GM21786 (cell line): ENCODE results near the gene LRRC61.
"Not testable (repeated sequence)": the region's sequence is repeated elsewhere in the genome, so short reads cannot be mapped to it uniquely, and the experiment has no call there.

Source experiments
- ATAC-seq: cut with Tn5 transposase; IDR thresholded peaks from one replicate; pipeline ENCODE4 v1.9.1; 2021; ENCODE audit not compliant: unreplicated experiment

LRRC61 gene

DNA sequence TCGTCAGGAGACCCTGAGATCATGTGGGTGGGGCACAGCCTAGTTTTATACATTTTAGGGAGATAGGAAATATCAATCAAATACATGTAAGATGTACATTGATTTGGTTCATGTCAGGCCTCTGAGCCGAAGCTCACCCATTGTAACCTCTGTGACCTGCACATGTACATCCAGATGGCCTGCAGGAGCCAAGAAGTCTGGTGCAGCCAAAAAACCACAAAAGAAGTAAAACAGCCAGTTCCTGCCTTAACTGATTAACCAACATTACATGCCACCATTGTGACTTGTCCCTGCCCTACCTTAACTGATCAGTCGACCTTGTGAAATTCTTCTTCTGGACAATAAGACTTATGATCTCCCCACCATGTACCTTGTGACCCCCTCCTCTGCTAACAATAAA is 16.0 kb upstream of the LRRC61 start:
- ATAC-seq, result no peak

DNA sequence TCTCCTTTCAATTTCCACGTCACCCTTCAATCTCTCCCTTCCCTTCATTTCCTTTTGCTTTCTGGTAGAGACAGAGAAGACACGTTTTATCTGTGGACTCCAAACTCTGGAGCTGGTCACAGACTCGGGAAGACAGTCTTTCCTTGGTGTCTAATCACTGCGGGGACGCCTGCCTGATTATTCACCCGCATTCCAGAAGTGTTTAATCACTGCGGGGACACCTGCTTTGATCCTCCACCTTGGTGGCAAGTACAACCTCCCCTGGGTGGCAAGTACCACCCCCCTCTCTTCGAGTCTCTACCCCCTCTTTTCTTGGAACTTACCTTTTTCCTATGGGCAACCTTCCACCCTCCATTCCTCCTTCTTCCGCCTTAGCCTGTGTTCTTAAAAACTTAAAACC is 15.3 kb upstream of the LRRC61 start:
- no peak for ATAC-seq

DNA sequence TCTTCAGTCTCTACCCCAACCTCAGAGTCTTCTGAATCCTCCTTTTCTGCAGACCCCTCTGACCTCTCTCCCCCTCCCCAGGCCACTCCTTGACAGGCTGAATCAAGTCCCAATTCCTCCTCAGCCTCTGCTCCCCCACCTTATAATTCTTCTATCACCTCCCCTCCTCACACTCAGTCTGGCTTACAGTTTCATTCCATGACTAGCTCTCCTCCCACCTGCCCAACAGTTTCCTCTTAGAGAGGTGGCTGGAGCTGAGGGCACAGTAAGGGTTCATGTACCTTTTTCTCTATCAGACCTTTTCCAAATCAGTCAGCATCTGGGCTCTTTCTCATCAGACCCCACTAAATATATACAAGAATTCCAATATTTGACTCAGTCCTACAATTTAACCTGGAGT is 14.6 kb upstream of the LRRC61 start:
- ATAC-seq, result no peak

DNA sequence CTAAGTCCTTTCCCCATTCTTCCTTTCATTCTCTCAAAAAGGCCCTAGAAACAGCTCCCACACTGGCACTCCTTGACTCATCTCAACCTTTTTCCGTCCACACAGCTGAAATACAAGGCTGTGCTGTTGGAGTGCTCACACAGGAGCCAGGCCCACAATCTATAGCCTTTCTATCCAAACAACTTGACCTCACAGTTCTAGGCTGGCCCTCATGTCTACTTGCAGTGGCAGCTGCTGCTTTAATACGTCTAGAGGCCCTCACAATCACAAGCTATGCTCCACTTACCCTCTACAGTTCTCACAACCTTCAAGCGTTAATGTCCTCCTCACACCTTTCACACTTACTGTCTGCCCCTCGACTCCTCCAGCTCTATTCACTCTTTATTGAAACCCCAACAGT is 12.0 kb upstream of the LRRC61 start:
- no peak for ATAC-seq

DNA sequence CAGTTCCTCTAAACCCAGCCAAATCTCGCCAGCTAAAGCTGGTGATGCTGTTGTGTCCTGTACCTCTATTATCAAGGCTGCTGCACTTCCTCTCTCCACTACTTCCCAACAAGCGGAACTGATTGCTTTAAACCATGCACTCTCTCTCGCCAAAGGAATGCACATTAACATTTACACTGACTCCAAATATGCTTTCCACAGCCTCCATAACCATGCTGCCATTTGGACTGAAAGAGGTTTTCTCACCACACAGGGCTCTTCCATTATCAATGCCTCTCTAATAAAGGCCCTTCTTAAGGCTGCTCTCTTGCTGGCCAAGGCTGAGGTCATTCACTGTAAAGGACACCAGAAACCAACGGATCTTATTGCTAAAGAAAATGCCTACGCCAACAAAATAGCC is 11.4 kb upstream of the LRRC61 start:
- no peak for ATAC-seq

DNA sequence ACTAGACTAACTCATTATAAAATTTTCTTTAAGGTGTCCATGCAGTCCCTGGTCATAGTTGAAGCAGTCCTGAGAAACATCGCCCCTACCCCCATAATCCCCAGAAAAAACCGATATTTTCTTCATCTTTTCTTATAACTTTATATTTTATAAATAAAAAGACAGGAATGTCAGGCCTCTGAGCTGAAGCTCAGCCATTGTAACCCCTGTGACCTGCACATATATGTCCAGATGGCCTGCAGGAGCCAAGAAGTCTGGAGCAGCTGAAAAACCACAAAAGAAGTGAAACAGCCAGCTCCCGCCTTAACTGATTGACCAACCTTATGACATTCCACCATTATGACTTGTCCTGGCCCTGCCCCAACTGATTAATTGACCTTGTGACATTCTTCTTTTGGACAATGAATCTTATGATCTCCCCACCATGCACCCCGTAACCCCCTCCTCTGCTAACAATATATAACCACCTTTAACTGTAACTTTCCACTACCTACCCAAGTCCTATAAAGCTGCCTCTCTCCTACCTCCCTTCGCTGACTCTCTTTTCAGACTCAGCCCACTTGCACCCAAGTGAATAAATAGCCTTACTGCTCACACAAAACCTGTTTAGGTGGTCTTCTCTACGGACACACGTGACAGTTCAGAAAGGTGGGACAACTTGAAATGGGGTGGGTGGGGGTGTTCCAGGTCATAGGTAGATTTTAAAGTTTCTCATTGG is 10.3 kb upstream of the LRRC61 start:
- not testable (repeated sequence) for ATAC-seq

DNA sequence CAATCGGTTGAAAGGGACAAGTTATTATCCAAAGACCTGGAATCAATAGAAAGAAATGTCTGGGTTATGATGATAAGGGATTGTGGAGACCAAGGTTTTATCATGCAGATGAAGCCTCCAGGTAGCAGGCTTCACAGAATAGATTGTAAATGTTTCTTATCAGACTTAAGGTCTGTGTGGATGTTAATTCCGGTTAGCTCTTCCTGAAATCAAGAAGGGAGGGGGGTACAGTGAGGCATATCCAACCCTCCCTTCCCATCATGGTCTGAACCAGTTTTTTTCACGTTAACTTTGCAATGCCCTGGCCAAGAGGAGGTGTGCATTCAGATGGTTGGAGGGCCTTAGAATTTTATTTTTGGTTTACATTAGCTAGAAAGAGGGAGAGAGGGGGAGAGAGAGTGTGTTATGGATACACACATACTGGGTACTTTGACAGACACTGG is 9.8 kb upstream of the LRRC61 start:
- ATAC-seq, result no peak

DNA sequence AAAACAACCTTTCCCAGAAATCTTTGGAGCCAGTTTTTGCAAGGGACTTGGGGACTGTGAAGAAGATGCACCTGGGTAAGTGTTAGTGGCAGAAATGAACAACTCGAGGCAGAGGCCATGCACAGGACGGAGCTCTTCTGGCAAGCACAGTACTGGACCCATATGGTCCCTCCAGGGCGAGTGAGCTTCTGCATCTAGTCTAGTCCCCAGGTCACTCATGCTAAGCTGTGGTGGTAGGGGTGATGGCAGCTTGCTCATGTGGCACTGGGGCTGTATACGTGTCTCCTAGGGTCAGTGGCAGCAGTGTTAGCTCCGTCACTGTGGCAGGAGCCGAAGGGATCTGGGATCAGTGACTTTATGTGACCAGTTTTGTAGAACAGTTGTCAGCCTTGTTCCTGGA is 9.3 kb upstream of the LRRC61 start:
- ATAC-seq, result no peak

DNA sequence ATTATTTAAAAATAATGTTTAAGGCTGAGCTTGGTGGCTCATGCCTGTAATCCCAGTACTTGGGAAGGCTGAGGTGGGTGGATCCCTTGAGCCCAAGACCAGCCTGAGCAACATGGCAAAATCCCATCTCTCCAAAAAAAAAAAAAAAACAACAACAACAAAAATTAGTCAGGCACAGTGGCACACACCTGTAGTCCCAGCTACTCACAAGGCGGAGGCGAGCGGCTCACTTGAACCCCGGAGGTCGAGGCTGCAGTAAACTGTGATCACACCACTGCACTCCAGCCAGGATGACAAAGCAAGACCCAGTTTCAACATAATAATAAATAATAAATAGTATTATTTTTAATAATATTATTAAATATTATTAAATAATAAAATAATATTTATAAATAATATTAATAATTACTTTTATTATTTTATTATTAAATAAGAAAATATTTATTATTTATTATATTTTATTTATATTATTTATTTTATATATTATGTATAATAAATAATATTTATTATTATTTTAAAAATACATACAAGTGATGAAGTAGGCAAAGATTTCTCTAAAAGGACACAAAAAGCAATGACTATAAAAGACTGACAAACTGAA is 8.4 kb upstream of the LRRC61 start:
- no peak for ATAC-seq

DNA sequence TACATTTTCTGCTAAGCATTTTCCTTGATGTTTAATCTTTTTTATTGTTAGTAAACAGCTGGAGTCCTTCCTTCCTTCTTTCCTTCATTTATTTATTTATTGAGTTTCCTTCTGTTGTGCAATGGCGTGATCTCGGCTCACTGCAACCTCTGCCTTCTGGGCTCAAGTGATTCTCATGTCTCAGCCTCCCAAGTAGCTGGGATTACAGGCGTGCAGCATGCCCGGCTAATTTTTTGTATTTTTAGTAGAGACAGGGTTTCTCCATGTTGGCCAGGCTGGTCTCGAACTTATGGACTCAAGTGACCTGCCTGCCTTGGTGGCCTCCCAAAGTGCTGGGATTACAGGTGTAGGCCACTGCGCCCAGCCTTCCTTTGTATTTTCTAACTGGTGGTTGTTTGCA is 6.2 kb upstream of the LRRC61 start:
- not testable (repeated sequence) for ATAC-seq

DNA sequence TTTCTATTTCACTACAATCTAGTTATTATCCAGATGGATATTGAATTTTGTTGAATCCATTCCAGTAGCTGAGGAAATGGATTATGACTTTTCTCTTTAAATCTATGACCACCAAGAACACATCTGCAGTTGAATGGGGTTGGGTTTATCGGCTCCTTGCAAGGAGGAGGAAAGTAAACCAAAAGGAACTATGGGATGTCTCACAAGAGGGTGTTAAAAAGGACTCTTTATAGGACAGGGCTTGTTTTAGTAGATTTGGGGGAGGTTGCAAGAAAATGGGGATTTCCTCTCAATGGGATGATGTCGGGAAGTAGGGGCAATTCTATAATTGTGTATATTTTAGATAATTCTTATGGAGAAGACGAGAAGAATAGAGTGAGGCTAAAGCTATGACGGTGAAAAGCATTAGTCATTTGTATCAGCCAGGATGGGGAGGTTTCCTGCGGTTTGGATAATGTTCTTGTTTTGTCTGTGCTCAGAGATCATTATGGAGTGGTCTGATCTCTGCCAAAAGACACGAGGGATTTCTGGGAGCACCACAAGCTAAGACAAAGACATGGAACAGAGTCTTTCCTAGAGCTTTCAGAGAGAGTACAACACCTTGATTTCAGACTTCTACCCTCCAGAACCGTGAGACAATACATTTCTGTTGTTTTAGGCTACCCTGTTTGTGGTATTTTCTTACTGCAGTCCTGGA is 5.3 kb upstream of the LRRC61 start:
- no peak for ATAC-seq

DNA sequence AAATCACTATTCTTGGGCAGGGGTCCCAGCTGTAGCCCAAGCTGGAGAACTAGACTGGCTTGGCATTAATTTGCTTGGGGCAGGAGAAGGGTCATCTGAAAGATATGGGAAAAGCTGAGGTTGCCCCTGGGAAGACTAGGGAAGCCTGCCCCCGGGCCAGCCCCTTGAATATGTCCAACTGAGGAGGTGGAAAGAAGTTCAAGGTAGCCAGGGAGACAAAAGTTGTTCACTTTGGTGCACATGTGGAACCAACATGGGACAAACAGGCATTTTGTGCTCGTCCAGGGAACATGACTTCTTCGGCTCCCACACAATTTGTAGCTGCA is 1.4 kb upstream of the LRRC61 start:
- ATAC-seq, result no peak

DNA sequence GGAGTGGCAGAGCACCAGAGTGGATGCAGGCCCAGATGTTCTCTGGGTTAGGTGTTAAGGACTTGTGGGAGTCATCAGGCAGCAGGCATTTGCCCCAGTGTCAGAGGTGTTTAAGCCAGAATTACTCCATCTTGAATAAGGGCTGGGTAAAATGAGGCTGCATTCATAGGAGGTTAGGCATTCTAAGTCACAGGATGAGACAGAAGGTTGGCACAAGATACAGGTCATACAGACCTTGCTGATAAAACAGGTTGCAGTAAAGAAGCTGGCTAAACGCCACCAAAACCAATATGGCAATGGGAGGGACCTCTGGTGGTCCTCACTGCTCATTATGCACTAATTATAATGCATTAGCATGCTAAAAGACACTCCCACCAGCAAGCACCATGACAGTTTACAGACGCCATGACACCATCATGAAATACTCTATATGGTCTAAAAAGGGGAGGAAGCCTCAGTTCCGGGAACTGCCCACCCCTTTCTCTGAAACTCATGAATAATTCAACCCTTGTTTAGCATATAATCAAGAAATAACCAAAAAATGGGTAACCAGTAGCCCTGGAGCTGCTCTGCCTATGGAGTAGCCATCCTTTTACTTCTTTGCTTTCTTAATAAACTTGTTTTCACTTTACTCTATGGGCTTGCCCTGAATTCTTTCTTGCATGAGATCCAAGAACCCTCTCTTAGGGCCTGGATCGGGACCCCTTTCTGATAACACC is 882 bp upstream of the LRRC61 start:
- ATAC-seq, result peak; percentile 30

DNA sequence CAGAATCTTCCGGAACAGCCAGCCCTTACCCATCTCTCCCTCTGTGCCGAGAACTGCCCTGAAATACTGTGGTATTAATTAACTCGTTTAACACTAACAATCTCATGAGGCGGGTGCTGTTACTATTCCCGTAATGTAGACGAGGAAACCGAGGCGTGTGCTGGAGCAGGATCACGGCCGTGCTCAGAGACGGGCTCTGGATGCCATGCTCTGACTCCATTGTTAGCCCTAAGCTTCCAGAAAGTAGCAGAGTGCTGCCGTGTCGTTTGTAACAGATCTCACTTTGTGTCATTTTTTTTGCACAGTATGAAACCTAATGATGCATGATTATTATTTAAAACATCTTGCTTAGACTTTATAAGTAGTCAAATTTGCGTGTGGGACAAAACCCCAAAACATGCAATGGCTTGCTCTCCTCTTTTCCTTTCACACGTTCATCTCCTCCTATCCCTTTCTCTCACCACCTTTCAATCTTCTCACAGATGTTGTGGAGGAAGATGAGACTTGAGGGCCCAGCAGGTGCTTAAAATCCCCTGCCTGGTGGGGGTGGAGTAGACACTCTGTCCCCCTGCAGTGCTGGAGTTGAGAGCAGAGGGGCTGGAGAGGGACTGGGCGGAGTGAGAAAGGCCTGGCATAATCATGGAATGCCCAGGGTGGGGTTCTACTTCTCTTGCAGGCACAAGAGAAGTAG is 672 bp downstream of the LRRC61 start:
- ATAC-seq, result peak; percentile 12

DNA sequence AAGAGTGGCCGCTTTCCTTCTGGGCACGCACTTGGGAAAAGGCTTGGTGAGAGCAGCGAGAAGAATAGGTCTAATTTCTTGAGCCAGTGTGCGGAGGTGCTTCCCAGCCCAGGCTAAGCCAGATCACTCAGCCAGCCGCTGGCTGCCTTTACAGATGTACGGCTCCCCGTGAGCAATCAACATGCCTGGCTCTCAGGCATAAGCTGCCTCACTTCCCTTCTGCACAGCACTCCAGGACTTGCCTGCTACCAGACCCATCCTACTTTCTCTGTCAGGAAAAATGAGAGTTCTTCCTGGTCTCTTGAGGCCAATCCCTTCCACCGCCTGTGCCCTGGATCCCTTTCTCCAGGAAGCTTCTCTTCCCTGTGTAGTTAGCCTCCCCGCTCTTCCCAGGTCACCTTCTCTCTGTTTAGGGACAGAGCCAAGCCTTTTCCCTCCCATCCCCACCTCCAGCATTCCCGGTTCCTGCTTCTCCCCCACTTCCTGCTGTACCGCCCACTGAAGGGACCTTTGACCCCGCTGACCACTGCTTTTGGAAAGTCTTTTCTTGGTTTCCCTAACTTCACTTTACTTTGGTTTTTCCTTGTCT is 1.3 kb downstream of the LRRC61 start:
- no peak for ATAC-seq

DNA sequence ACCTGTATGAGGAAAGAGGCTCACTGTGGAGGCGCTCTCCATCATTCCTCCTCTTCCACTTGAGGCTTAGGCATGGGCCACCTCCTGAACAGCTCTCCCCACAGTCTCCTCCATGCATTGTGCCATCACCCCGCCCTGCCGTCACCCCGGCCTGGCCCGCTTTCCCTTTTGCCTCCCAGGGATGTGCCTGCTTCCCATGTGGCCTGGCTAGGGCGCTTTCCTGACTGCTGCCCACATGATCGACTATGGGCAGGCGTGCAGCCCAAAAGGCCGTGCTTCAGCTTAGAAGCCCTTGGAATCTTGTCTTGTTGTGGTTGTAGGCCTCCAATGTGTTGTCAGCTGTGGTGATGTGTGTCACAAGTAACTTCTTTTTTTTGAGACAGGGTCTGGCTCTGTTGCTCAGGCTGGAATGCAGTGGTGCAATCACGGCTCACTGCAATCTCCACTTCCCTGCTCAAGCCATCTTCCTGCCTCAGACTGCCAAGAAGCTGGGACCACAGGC is 2.0 kb downstream of the LRRC61 start:
- no peak for ATAC-seq

DNA sequence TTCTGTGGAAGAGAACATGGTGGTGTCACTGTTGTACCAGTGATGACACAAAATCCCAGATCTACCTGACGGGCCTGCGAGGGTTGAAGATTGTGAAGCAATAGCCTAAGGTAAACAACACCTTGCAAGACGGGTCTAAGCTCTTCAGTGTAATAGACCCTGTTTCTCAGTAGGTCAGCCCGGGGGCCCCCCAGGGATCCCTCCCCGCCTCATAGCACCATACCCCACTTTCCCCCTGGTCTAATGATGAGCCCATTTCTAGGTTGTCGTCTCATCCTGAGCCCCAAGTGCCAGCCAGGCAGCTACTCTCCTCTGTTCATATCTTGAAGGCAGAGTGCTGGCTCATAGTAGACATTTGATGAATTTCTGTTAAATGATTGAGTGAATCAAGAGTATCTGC is 2.7 kb downstream of the LRRC61 start:
- ATAC-seq, result no peak

DNA sequence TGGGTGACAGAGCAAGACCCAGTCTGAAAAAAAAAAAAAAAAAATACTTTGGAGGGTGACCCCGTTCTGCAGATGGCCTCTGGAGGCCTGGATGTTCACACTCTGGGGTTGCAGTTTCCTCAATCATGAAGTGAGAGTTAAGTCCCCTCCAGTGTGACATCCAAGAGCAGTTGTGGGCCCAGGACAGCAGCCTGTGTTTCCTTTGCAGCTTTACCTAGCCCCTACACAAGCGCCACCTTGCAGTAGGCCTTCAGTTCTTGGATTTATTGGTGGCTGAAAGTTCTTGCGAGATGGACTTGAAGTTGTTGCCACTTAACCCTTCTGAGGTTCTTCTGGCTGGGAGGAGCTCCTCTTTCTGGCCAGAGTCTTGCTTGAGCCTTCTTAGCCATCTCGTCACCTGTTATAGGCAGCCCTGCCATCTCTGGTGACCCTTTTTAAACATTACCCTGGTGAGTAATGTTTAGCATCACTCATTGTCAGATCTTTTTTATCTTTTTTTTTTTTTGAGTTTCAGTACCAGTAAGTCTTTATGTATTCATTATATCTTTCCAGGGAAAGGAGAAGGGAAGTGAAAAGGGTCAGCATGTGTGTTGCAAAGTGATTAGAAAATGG is 3.6 kb downstream of the LRRC61 start:
- ATAC-seq, result no peak

DNA sequence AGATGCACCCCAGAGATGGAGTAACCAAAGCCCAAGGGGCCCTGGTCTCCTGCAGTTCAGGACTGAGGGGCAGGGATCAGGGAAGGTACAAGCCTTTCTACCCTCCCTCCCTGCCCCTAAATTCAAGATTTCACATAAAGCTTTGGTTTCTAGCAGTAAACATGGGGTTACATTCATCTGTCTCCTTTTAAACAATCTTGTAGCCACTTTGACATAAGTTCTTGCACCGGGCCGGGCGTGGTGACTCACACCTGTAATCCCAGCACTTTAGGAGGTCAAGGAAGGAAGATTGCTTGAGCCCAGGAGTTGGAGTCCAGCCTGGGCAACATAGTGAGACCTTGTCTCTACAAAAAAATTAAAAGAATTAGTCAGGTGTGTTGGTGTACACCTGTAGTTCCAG is 4.2 kb downstream of the LRRC61 start:
- ATAC-seq, result no peak
